HEK293 (cell line): Measurements from ENCODE around the gene SNAPC2.

Experiments used
- EGR2 ChIP-seq: fragments of 450-650 bp; formaldehyde crosslinking; IDR thresholded peaks from 2 replicates; pipeline ENCODE4 v1.5.1; 2016; ENCODE audit warnings: low read depth, missing biosample characterization, missing genetic modification characterization
- KLF8 ChIP-seq: fragments of 450-650 bp; formaldehyde crosslinking; IDR thresholded peaks from 2 replicates; pipeline ENCODE4 v1.5.1; 2016; ENCODE audit warnings: missing biosample characterization, missing genetic modification characterization
- PATZ1 ChIP-seq: fragments of 450-650 bp; formaldehyde crosslinking; IDR thresholded peaks from 2 replicates; pipeline ENCODE4 v1.5.1; 2016; ENCODE audit warnings: missing biosample characterization, missing genetic modification characterization
- PRDM1 ChIP-seq: fragments of 450-650 bp; formaldehyde crosslinking; IDR thresholded peaks from 2 replicates; pipeline ENCODE4; 2016; ENCODE audit warnings: missing biosample characterization, missing genetic modification characterization
- TSHZ1 ChIP-seq: fragments of 450-650 bp; formaldehyde crosslinking; IDR thresholded peaks from 2 replicates; pipeline ENCODE4 v1.5.1; 2016; ENCODE audit warnings: missing biosample characterization, missing genetic modification characterization, borderline replicate concordance
- WT1 ChIP-seq: fragments of 450-650 bp; formaldehyde crosslinking; IDR thresholded peaks from 2 replicates; pipeline ENCODE4 v1.5.1; 2016; ENCODE audit warnings: missing biosample characterization, missing genetic modification characterization
- ZBTB17 ChIP-seq: fragments of 450-650 bp; formaldehyde crosslinking; IDR thresholded peaks from 2 replicates; pipeline ENCODE4 v1.5.1; 2016; ENCODE audit warnings: missing biosample characterization, missing genetic modification characterization
- ZBTB48 ChIP-seq: fragments of 450-650 bp; formaldehyde crosslinking; IDR thresholded peaks from 2 replicates; pipeline ENCODE4 v1.5.1; 2016; ENCODE audit warnings: missing biosample characterization, missing genetic modification characterization
- ZBTB6 ChIP-seq: fragments of 450-650 bp; formaldehyde crosslinking; IDR thresholded peaks from 2 replicates; pipeline ENCODE4 v1.5.1; 2017; ENCODE audit warnings: missing biosample characterization, missing genetic modification characterization
- ZFP69B ChIP-seq: fragments of 450-650 bp; formaldehyde crosslinking; IDR thresholded peaks from 2 replicates; pipeline ENCODE4 v1.5.1; 2016; ENCODE audit warnings: missing biosample characterization, missing genetic modification characterization
- ZNF223 ChIP-seq: fragments of 450-650 bp; formaldehyde crosslinking; IDR thresholded peaks from 2 replicates; pipeline ENCODE4 v1.5.1; 2016; ENCODE audit warnings: missing biosample characterization, missing genetic modification characterization
- ZNF302 ChIP-seq: fragments of 450-650 bp; formaldehyde crosslinking; IDR thresholded peaks from 2 replicates; pipeline ENCODE4 v1.5.1; 2016; ENCODE audit warnings: missing biosample characterization, missing genetic modification characterization, low read depth
- ZNF311 ChIP-seq: fragments of 450-650 bp; formaldehyde crosslinking; IDR thresholded peaks from 2 replicates; pipeline ENCODE4 v1.5.1; 2017; ENCODE audit warnings: missing biosample characterization, missing genetic modification characterization, borderline replicate concordance
- ZNF335 ChIP-seq: fragments of 450-650 bp; formaldehyde crosslinking; conservative IDR thresholded peaks from 2 replicates; pipeline ENCODE4 v1.5.1; 2016; ENCODE audit warnings: missing biosample characterization, missing genetic modification characterization
- ZNF341 ChIP-seq: fragments of 450-650 bp; formaldehyde crosslinking; IDR thresholded peaks from 2 replicates; pipeline ENCODE4; 2016; ENCODE audit warnings: low read depth, missing biosample characterization, missing genetic modification characterization
- ZNF362 ChIP-seq: fragments of 450-650 bp; formaldehyde crosslinking; IDR thresholded peaks from 2 replicates; pipeline ENCODE4 v1.5.1; 2016; ENCODE audit warnings: missing biosample characterization, missing genetic modification characterization
- ZNF391 ChIP-seq: fragments of 450-650 bp; formaldehyde crosslinking; IDR thresholded peaks from 2 replicates; pipeline ENCODE4 v1.5.1; 2016; ENCODE audit warnings: low read depth, missing biosample characterization, missing genetic modification characterization, borderline replicate concordance
- ZNF398 ChIP-seq: fragments of 450-650 bp; formaldehyde crosslinking; IDR thresholded peaks from 2 replicates; pipeline ENCODE4 v1.5.1; 2017; ENCODE audit warnings: missing biosample characterization, missing genetic modification characterization
- ZNF518A ChIP-seq: fragments of 450-650 bp; formaldehyde crosslinking; conservative IDR thresholded peaks from 2 replicates; pipeline ENCODE4 v1.5.1; 2016; ENCODE audit warnings: low read depth, missing biosample characterization, missing genetic modification characterization
- ZNF544 ChIP-seq: fragments of 450-650 bp; formaldehyde crosslinking; IDR thresholded peaks from 2 replicates; pipeline ENCODE4 v1.5.0; 2017; ENCODE audit warnings: missing biosample characterization, missing genetic modification characterization
- ZNF571 ChIP-seq: fragments of 450-650 bp; formaldehyde crosslinking; IDR thresholded peaks from 2 replicates; pipeline ENCODE4 v1.5.0; 2017; ENCODE audit warnings: missing biosample characterization, missing genetic modification characterization
- ZNF596 ChIP-seq: fragments of 450-650 bp; IDR thresholded peaks from 2 replicates; pipeline ENCODE4 v1.5.0; 2018; ENCODE audit warnings: missing biosample characterization, mild to moderate bottlenecking, missing genetic modification characterization, moderate library complexity
- ZNF707 ChIP-seq: fragments of 450-650 bp; formaldehyde crosslinking; IDR thresholded peaks from 2 replicates; pipeline ENCODE4 v1.5.1; 2016; ENCODE audit warnings: missing biosample characterization, missing genetic modification characterization
- ZNF843 ChIP-seq: fragments of 450-650 bp; formaldehyde crosslinking; IDR thresholded peaks from 2 replicates; pipeline ENCODE4 v1.5.1; 2016; ENCODE audit warnings: missing biosample characterization, missing genetic modification characterization
- ZSCAN16 ChIP-seq: fragments of 450-650 bp; formaldehyde crosslinking; IDR thresholded peaks from 2 replicates; pipeline ENCODE4 v1.5.1; 2016; ENCODE audit warnings: missing biosample characterization, missing genetic modification characterization

Gene SNAPC2

GRCh38 chr19:7944177-7944761, 24.1 kb downstream of the SNAPC2 start (continued):
- peak; percentile 57 for TF ChIP-seq ZBTB17 (tag by site-specific recombination)
- TF ChIP-seq ZNF544 = no peak
- TF ChIP-seq ZNF518A (tag by site-specific recombination) = 0 out of 2 replicates have a peak, but pooled peaks have one; percentile 16
- peak; percentile 41; the same call in 1 of the 2 replicates for TF ChIP-seq ZNF223
- no peak for TF ChIP-seq ZNF362
- TF ChIP-seq ZNF311 = no peak
- no peak for TF ChIP-seq ZBTB48 (tag by site-specific recombination)
- TF ChIP-seq ZNF398 (tag by site-specific recombination) = peak; percentile 26; the same call in 1 of the 2 replicates
- peak; percentile 50; the same call in 1 of the 2 replicates for TF ChIP-seq PATZ1 (tag by site-specific recombination)
- TF ChIP-seq ZNF571 = no peak
- TF ChIP-seq ZFP69B = peak; percentile 61; the same call in 1 of the 2 replicates
- TF ChIP-seq ZNF341 (tag by site-specific recombination) = no peak
- TF ChIP-seq ZNF843 (tag by site-specific recombination) = no peak
- peak; percentile 98 for TF ChIP-seq ZBTB6 (tag by site-specific recombination)
- no peak for TF ChIP-seq TSHZ1 (tag by site-specific recombination)
- TF ChIP-seq ZSCAN16 (tag by site-specific recombination) = no peak
- 0 out of 2 replicates have a peak, but pooled peaks have one; percentile 22 for TF ChIP-seq WT1 (tag by site-specific recombination)
- TF ChIP-seq ZNF335 (tag by site-specific recombination) = peak; percentile 35; the same call in 1 of the 2 replicates
- no peak for TF ChIP-seq PRDM1 (tag by site-specific recombination)
- no peak for TF ChIP-seq ZNF302 (tag by site-specific recombination)
- peak; percentile 100 for TF ChIP-seq ZNF391 (tag by site-specific recombination)
- TF ChIP-seq KLF8 (tag by site-specific recombination) = no peak; the same call in 1 of the 2 replicates
- no peak for TF ChIP-seq ZNF707 (tag by site-specific recombination)
- no peak for TF ChIP-seq ZNF596
- no peak for TF ChIP-seq EGR2 (tag by site-specific recombination)
